Measurements from ENCODE around the gene SOCS4. TPM values are rescaled to one million over a fixed set of nuclear protein-coding genes. Genes with fewer than 3 reads are reported as not detected.

The SOCS4 gene
- total RNA-seq, 1 experiment from 2014 or later: 7.7 TPM

- Histone ChIP-seq H3K27me3 (ENCODE audit: control insufficient read depth, insufficient read depth, low read length) (peaks cover 4% of the 10 kb centered on the region; the same call in 1 of the 2 replicates), H3K36me3 (replicated peaks; ENCODE audit: control insufficient read depth, insufficient read depth, low read length) (peaks cover 7% of the 10 kb centered on the region), H3K4me3 (ENCODE audit: insufficient read depth, low read depth, low read length) (no peak overlapping the region)
- no peak for DNase-seq
Observed at GRCh38 chr14:55038708-55039107, 11.7 kb downstream of the SOCS4 start.

- DNase-seq: no peak
- Histone ChIP-seq H3K27me3 (ENCODE audit: control insufficient read depth, insufficient read depth, low read length) (peaks cover 4% of the 10 kb centered on the region; the same call in 1 of the 2 replicates), H3K4me3 (ENCODE audit: insufficient read depth, low read depth, low read length) (no peak overlapping the region)
Observed at GRCh38 chr14:55043528-55043927, 16.5 kb downstream of the SOCS4 start.

GRCh38 chr14:55045087-55045486 is 18.1 kb downstream of the SOCS4 start:
- peaks cover 4% of the 10 kb centered on the region; the same call in 1 of the 2 replicates for H3K27me3 ChIP-seq (ENCODE audit: control insufficient read depth, insufficient read depth, low read length)
- DNase-seq: no peak
- peaks cover 8% of the 10 kb centered on the region for H3K36me3 ChIP-seq (replicated peaks; ENCODE audit: control insufficient read depth, insufficient read depth, low read length)
- H3K4me3 ChIP-seq (ENCODE audit: insufficient read depth, low read depth, low read length): no peak overlapping the region

More at GRCh38 chr14:55043528-55043927, 16.5 kb downstream of the SOCS4 start:
- peaks cover 8% of the 10 kb centered on the region for H3K36me3 ChIP-seq (replicated peaks; ENCODE audit: control insufficient read depth, insufficient read depth, low read length)

GRCh38 chr14:55047301-55048053 is 20.4 kb downstream of the SOCS4 start:
- peaks cover 8% of the 10 kb centered on the region for H3K36me3 ChIP-seq (replicated peaks; ENCODE audit: control insufficient read depth, insufficient read depth, low read length)
- H3K4me3 ChIP-seq (ENCODE audit: insufficient read depth, low read depth, low read length): no peak overlapping the region
- no peak for DNase-seq
- H3K27me3 ChIP-seq (ENCODE audit: control insufficient read depth, insufficient read depth, low read length): peaks cover 4% of the 10 kb centered on the region; the same call in 1 of the 2 replicates

- H3K27me3 ChIP-seq (ENCODE audit: control insufficient read depth, insufficient read depth, low read length): no peaks in the 10 kb centered on the region
- no peak for DNase-seq
- no peak overlapping the region for H3K4me3 ChIP-seq (ENCODE audit: insufficient read depth, low read depth, low read length)
- peaks cover under 1% of the 10 kb centered on the region for H3K36me3 ChIP-seq (replicated peaks; ENCODE audit: control insufficient read depth, insufficient read depth, low read length)
Observed at GRCh38 chr14:55048900-55049436, 21.9 kb downstream of the SOCS4 start.

GRCh38 chr14:55051165-55051422 is 24.1 kb downstream of the SOCS4 start:
- Histone ChIP-seq H3K4me3 (ENCODE audit: insufficient read depth, low read depth, low read length) (peak overlapping the region; percentile 42), H3K27me3 (ENCODE audit: control insufficient read depth, insufficient read depth, low read length) (no peaks in the 10 kb centered on the region), H3K36me3 (replicated peaks; ENCODE audit: control insufficient read depth, insufficient read depth, low read length) (no peaks in the 10 kb centered on the region)
- DNase-seq: no peak

GRCh38 chr14:55051423-55052268 is 24.6 kb downstream of the SOCS4 start, which contains the start of gene MAPK1IP1L:
MAPK1IP1L (plus strand) TSS chr14:55051647; CDS start chr14:55061684, 10,037 bp downstream.
- no peaks in the 10 kb centered on the region for H3K27me3 ChIP-seq (ENCODE audit: control insufficient read depth, insufficient read depth, low read length)
- H3K4me3 ChIP-seq (ENCODE audit: insufficient read depth, low read depth, low read length): peak within 1 kb of the TSS; percentile 100
- peak; percentile 99 for DNase-seq
- H3K36me3 ChIP-seq (replicated peaks; ENCODE audit: control insufficient read depth, insufficient read depth, low read length): no peaks in the 10 kb centered on the region

- DNase-seq: no peak
- peak overlapping the region; percentile 100 for H3K4me3 ChIP-seq (ENCODE audit: insufficient read depth, low read depth, low read length)
- no peaks in the 10 kb centered on the region for H3K36me3 ChIP-seq (replicated peaks; ENCODE audit: control insufficient read depth, insufficient read depth, low read length)
- H3K27me3 ChIP-seq (ENCODE audit: control insufficient read depth, insufficient read depth, low read length): no peaks in the 10 kb centered on the region
Observed at GRCh38 chr14:55052269-55052930, 25.4 kb downstream of the SOCS4 start.

- no peaks in the 10 kb centered on the region for H3K27me3 ChIP-seq (ENCODE audit: control insufficient read depth, insufficient read depth, low read length)
- no peak overlapping the region for H3K4me3 ChIP-seq (ENCODE audit: insufficient read depth, low read depth, low read length)
- DNase-seq: no peak
- no peaks in the 10 kb centered on the region; the same call in 1 of the 2 replicates for H3K36me3 ChIP-seq (replicated peaks; ENCODE audit: control insufficient read depth, insufficient read depth, low read length)
Observed at GRCh38 chr14:55053018-55053417, 26.0 kb downstream of the SOCS4 start.

GRCh38 chr14:55053500-55053899 is 26.5 kb downstream of the SOCS4 start:
- no peak overlapping the region for H3K4me3 ChIP-seq (ENCODE audit: insufficient read depth, low read depth, low read length)
- H3K36me3 ChIP-seq (replicated peaks; ENCODE audit: control insufficient read depth, insufficient read depth, low read length): no peaks in the 10 kb centered on the region; the same call in 1 of the 2 replicates
- DNase-seq: no peak
- no peaks in the 10 kb centered on the region for H3K27me3 ChIP-seq (ENCODE audit: control insufficient read depth, insufficient read depth, low read length)

GRCh38 chr14:55054098-55054497 is 27.1 kb downstream of the SOCS4 start:
- Histone ChIP-seq H3K4me3 (ENCODE audit: insufficient read depth, low read depth, low read length) (no peak overlapping the region), H3K36me3 (replicated peaks; ENCODE audit: control insufficient read depth, insufficient read depth, low read length) (no peaks in the 10 kb centered on the region; the same call in none of the 2 replicates)

GRCh38 chr14:55057919-55058318 is 30.9 kb downstream of the SOCS4 start:
- Histone ChIP-seq H3K36me3 (replicated peaks; ENCODE audit: control insufficient read depth, insufficient read depth, low read length) (peaks cover 7% of the 10 kb centered on the region), H3K4me3 (ENCODE audit: insufficient read depth, low read depth, low read length) (no peak overlapping the region), H3K27me3 (ENCODE audit: control insufficient read depth, insufficient read depth, low read length) (no peaks in the 10 kb centered on the region)
- DNase-seq: no peak

More at GRCh38 chr14:55054098-55054497, 27.1 kb downstream of the SOCS4 start:
- H3K27me3 ChIP-seq (ENCODE audit: control insufficient read depth, insufficient read depth, low read length): no peaks in the 10 kb centered on the region
- DNase-seq: no peak

- H3K4me3 ChIP-seq (ENCODE audit: insufficient read depth, low read depth, low read length): no peak overlapping the region
- DNase-seq: no peak
- H3K27me3 ChIP-seq (ENCODE audit: control insufficient read depth, insufficient read depth, low read length): no peaks in the 10 kb centered on the region
- peaks cover 14% of the 10 kb centered on the region for H3K36me3 ChIP-seq (replicated peaks; ENCODE audit: control insufficient read depth, insufficient read depth, low read length)
Observed at GRCh38 chr14:55059333-55059732, 32.3 kb downstream of the SOCS4 start.
